Stimulated activated CD8-positive, alpha-beta memory T cell treated with anti-CD3 and anti-CD28 coated beads, Interleukin-12 subunit alpha, Interleukin-12 subunit beta, amount 100 ng/mL, for 24 hours (primary cell): ENCODE measurements around the gene SPATA24.
"Not testable (repeated sequence)": the region's sequence is repeated elsewhere in the genome, so short reads cannot be mapped to it uniquely, and the experiment has no call there.

Source experiments
- DNase-seq: peaks from one replicate; pipeline ENCODE4 v3.0.0-alpha.2; 2020; ENCODE audit errors: extremely low read depth

The SPATA24 gene

GRCh38 chr5:139403787-139404483 is at the start of gene SPATA24:
Gene SPATA24, minus strand, starts transcription at chr5:139404089. Its CDS starts 29 bp downstream, at chr5:139404060.
- DNase-seq: peak; percentile 98

- no peak for DNase-seq
Observed at GRCh38 chr5:139451878-139452660, 48.2 kb upstream of the SPATA24 start.

- no peak for DNase-seq
Observed at GRCh38 chr5:139451176-139451575, 47.3 kb upstream of the SPATA24 start.

- no peak for DNase-seq
Observed at GRCh38 chr5:139446956-139447779, 43.3 kb upstream of the SPATA24 start.

GRCh38 chr5:139445325-139446170 is 41.7 kb upstream of the SPATA24 start:
- DNase-seq: no peak

- DNase-seq: no peak
Observed at GRCh38 chr5:139443831-139444453, 40.1 kb upstream of the SPATA24 start.

- DNase-seq: not testable (repeated sequence)
Observed at GRCh38 chr5:139440416-139440815, 36.5 kb upstream of the SPATA24 start.

GRCh38 chr5:139439013-139439903 is 35.4 kb upstream of the SPATA24 start, which contains the start of gene DNAJC18:
Gene DNAJC18, minus strand, starts transcription at chr5:139439525. Its CDS starts 80 bp downstream, at chr5:139439445.
- DNase-seq: peak; percentile 72

GRCh38 chr5:139438707-139439012 is 34.8 kb upstream of the SPATA24 start:
- DNase-seq: no peak

- DNase-seq: no peak
Observed at GRCh38 chr5:139435676-139436075, 31.8 kb upstream of the SPATA24 start.

GRCh38 chr5:139431706-139432105 is 27.8 kb upstream of the SPATA24 start:
- no peak for DNase-seq

- no peak for DNase-seq
Observed at GRCh38 chr5:139430015-139430414, 26.1 kb upstream of the SPATA24 start.

GRCh38 chr5:139426203-139426885 is 22.5 kb upstream of the SPATA24 start:
- no peak for DNase-seq

- no peak for DNase-seq
Observed at GRCh38 chr5:139425497-139425896, 21.6 kb upstream of the SPATA24 start.

- no peak for DNase-seq
Observed at GRCh38 chr5:139422307-139422893, 18.5 kb upstream of the SPATA24 start.

- no peak for DNase-seq
Observed at GRCh38 chr5:139419226-139420192, 15.6 kb upstream of the SPATA24 start.

GRCh38 chr5:139418793-139419192 is 14.9 kb upstream of the SPATA24 start:
- no peak for DNase-seq

GRCh38 chr5:139417214-139417613 is 13.3 kb upstream of the SPATA24 start:
- no peak for DNase-seq
